ENCODE measurements around the gene FBXW4.
A peak's percentile ranks its signal among the peaks of the same experiment; 100 is the strongest.

The FBXW4 gene

GRCh38 chr10:101578803-101579515 is 116.0 kb downstream of the FBXW4 start:
- DNase-seq: no peak

- DNase-seq: no peak
Measured at GRCh38 chr10:101578192-101578591, 116.8 kb downstream of the FBXW4 start.

GRCh38 chr10:101577121-101577871 is 117.7 kb downstream of the FBXW4 start:
- DNase-seq: no peak

GRCh38 chr10:101576211-101576863 is 118.6 kb downstream of the FBXW4 start:
- no peak for DNase-seq

GRCh38 chr10:101575580-101576210 is 119.3 kb downstream of the FBXW4 start:
- DNase-seq: no peak

GRCh38 chr10:101575091-101575490 is 119.9 kb downstream of the FBXW4 start:
- DNase-seq: no peak

GRCh38 chr10:101573885-101574753 is 120.9 kb downstream of the FBXW4 start:
- DNase-seq: no peak

GRCh38 chr10:101572785-101573184 is 122.2 kb downstream of the FBXW4 start:
- no peak for DNase-seq

GRCh38 chr10:101572126-101572525 is 122.8 kb downstream of the FBXW4 start:
- DNase-seq: no peak

GRCh38 chr10:101571271-101571925 is 123.6 kb downstream of the FBXW4 start:
- no peak for DNase-seq

GRCh38 chr10:101570428-101571270 is 124.3 kb downstream of the FBXW4 start:
- no peak for DNase-seq

GRCh38 chr10:101569622-101570427 is 125.1 kb downstream of the FBXW4 start:
- DNase-seq: peak; percentile 70

- DNase-seq: no peak
Measured at GRCh38 chr10:101569323-101569621, 125.7 kb downstream of the FBXW4 start.

GRCh38 chr10:101568054-101568745 is 126.8 kb downstream of the FBXW4 start:
- no peak for DNase-seq

- DNase-seq: no peak
Measured at GRCh38 chr10:101567165-101568006, 127.6 kb downstream of the FBXW4 start.

- DNase-seq: no peak
Measured at GRCh38 chr10:101566333-101567164, 128.4 kb downstream of the FBXW4 start.

- no peak for DNase-seq
Measured at GRCh38 chr10:101565936-101566332, 129.0 kb downstream of the FBXW4 start.

Measured in activated effector memory CD4-positive, alpha-beta T cell treated with Interleukin-2 at 50 U/mL for 16 hours (primary cell).